HG02571 (cell line): Measurements from ENCODE around the gene SNCB.

ENCODE experiments used
- ATAC-seq: cut with Tn5 transposase; IDR thresholded peaks from one replicate; pipeline ENCODE4 v1.9.1; 2021; ENCODE audit warnings: mild to moderate bottlenecking, moderate library complexity; ENCODE audit not compliant: unreplicated experiment

The SNCB gene

GRCh38 chr5:176578391-176578808 is 51.9 kb downstream of the SNCB start:
- no peak for ATAC-seq

- ATAC-seq = no peak
These were observed 52.8 kb downstream of the SNCB start for GRCh38 chr5:176577312-176578176.

- no peak for ATAC-seq
These were observed 54.6 kb downstream of the SNCB start for GRCh38 chr5:176575488-176576422.

- ATAC-seq = no peak
These were observed 55.3 kb downstream of the SNCB start for GRCh38 chr5:176575066-176575465.

GRCh38 chr5:176574297-176574591 is 56.1 kb downstream of the SNCB start:
- no peak for ATAC-seq

GRCh38 chr5:176573564-176574296 is 56.6 kb downstream of the SNCB start:
- ATAC-seq = peak; percentile 56
